ENCODE measurements around the gene CHCHD4.

Gene CHCHD4

DNA sequence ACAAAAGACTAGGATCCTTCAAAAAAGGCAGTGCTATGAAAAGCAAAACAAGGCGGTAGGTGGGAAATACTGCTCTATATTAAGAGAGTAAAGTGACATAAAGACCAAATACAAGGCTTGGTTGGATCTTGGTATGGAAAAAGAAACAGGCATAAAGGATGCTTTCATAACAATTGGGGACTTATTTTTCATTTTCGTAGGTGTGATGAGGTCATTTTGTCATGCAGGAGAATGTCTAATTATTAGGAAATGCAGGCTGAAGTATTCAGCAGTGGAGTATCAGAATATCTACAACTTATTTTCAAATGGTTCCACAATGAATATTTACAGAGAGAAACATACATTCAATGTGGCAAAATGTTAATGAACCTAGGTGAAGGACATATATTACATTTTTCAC, 44.8 kb upstream of the CHCHD4 start:
- no peaks in the 10 kb centered on the region for H3K27me3 ChIP-seq (ENCODE audit: insufficient read depth, poor library complexity, severe bottlenecking)
- H3K4me3 ChIP-seq (replicated peaks; ENCODE audit: insufficient read depth, low read length) = no peak overlapping the region
- no peak overlapping the region for H3K27ac ChIP-seq (replicated peaks)
- TF ChIP-seq, protein P1, sequence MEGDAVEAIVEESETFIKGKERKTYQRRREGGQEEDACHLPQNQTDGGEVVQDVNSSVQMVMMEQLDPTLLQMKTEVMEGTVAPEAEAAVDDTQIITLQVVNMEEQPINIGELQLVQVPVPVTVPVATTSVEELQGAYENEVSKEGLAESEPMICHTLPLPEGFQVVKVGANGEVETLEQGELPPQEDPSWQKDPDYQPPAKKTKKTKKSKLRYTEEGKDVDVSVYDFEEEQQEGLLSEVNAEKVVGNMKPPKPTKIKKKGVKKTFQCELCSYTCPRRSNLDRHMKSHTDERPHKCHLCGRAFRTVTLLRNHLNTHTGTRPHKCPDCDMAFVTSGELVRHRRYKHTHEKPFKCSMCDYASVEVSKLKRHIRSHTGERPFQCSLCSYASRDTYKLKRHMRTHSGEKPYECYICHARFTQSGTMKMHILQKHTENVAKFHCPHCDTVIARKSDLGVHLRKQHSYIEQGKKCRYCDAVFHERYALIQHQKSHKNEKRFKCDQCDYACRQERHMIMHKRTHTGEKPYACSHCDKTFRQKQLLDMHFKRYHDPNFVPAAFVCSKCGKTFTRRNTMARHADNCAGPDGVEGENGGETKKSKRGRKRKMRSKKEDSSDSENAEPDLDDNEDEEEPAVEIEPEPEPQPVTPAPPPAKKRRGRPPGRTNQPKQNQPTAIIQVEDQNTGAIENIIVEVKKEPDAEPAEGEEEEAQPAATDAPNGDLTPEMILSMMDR (IDR thresholded peaks at IDR 0.05; ENCODE audit: insufficient read depth, low read length) = no peak
- TF ChIP-seq GABPA (IDR thresholded peaks at IDR 0.05; ENCODE audit: low read depth) (no peak), SPI1 (IDR thresholded peaks at IDR 0.05; ENCODE audit: borderline replicate concordance, low read depth) (no peak), POLR2AphosphoS5 (IDR thresholded peaks at IDR 0.05; ENCODE audit: low read depth) (no peak)
- TF ChIP-seq, protein P2, sequence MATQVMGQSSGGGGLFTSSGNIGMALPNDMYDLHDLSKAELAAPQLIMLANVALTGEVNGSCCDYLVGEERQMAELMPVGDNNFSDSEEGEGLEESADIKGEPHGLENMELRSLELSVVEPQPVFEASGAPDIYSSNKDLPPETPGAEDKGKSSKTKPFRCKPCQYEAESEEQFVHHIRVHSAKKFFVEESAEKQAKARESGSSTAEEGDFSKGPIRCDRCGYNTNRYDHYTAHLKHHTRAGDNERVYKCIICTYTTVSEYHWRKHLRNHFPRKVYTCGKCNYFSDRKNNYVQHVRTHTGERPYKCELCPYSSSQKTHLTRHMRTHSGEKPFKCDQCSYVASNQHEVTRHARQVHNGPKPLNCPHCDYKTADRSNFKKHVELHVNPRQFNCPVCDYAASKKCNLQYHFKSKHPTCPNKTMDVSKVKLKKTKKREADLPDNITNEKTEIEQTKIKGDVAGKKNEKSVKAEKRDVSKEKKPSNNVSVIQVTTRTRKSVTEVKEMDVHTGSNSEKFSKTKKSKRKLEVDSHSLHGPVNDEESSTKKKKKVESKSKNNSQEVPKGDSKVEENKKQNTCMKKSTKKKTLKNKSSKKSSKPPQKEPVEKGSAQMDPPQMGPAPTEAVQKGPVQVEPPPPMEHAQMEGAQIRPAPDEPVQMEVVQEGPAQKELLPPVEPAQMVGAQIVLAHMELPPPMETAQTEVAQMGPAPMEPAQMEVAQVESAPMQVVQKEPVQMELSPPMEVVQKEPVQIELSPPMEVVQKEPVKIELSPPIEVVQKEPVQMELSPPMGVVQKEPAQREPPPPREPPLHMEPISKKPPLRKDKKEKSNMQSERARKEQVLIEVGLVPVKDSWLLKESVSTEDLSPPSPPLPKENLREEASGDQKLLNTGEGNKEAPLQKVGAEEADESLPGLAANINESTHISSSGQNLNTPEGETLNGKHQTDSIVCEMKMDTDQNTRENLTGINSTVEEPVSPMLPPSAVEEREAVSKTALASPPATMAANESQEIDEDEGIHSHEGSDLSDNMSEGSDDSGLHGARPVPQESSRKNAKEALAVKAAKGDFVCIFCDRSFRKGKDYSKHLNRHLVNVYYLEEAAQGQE (IDR thresholded peaks at IDR 0.05; ENCODE audit: insufficient replicate concordance, low read depth) = no peak
- DNase-seq (ENCODE audit: low read depth in 1 of 2, low spot score in 1 of 2) = no peak

DNA sequence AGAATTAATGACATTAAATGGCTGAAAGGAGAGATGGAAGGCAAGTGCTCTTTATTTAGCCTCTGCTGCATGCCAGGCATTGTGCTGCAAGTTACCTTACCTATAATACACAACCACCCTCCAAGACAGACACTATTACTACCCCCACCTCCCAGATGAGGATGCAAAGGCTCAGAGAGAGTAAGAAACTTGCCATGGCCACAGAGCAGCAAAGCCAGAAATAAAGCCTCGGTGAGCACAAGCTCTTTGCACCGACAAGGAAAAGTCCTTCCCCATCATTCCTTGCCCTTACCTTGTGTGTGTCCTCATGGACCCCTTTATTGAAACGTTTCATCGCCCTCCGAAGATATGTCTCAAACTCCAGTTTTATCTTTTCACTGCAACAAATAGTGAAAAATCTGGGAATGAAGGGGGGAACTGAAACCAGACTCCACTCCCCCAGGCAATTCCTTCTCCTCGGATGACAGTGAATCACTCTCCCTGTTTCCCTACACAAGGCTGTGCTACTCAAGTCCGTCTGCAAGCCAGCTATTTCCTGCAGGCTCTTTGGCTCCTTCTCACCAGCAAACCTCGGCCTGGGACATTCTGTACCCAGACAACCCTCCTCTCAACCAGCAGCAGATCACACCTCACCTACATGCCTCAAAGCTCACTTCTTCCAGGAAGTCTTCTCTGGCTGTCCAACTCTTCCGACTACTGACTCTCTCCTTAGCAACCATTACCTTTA, 42.4 kb upstream of the CHCHD4 start:
- no peak for DNase-seq (ENCODE audit: low read depth in 1 of 2, low spot score in 1 of 2)
- TF ChIP-seq, protein P1 (IDR thresholded peaks at IDR 0.05; ENCODE audit: insufficient read depth, low read length) = no peak
- TF ChIP-seq GABPA (IDR thresholded peaks at IDR 0.05; ENCODE audit: low read depth) = no peak
- no peak for TF ChIP-seq SPI1 (IDR thresholded peaks at IDR 0.05; ENCODE audit: borderline replicate concordance, low read depth)
- no peak for TF ChIP-seq POLR2AphosphoS5 (IDR thresholded peaks at IDR 0.05; ENCODE audit: low read depth)
- TF ChIP-seq, protein P2 (IDR thresholded peaks at IDR 0.05; ENCODE audit: insufficient replicate concordance, low read depth) = no peak
- H3K27ac ChIP-seq (replicated peaks) = no peak overlapping the region

DNA sequence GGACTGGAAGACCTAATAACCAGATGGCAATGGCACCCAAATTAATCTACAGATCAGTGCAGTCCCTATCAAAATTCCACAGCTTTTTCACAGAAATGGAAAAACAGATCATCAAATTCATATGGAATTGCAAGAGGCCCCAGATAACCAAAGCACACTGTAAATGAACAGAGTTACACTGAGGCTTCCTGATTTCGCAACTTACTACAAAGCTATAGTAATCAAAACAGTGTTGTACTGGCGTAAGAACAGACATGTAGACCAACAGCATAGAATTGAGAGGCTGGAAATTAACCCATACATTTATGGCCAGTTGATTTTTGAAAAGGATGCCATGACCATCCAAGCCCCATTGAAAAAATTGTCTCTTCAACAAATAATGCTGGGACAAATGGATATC, 37.5 kb upstream of the CHCHD4 start:
- TF ChIP-seq SPI1 (IDR thresholded peaks at IDR 0.05; ENCODE audit: borderline replicate concordance, low read depth) (no peak), POLR2AphosphoS5 (IDR thresholded peaks at IDR 0.05; ENCODE audit: low read depth) (no peak), GABPA (IDR thresholded peaks at IDR 0.05; ENCODE audit: low read depth) (no peak)
- TF ChIP-seq, protein P1 (IDR thresholded peaks at IDR 0.05; ENCODE audit: insufficient read depth, low read length) = no peak
- TF ChIP-seq, protein P2 (IDR thresholded peaks at IDR 0.05; ENCODE audit: insufficient replicate concordance, low read depth) = no peak
- no peaks in the 10 kb centered on the region for H3K27me3 ChIP-seq (ENCODE audit: insufficient read depth, poor library complexity, severe bottlenecking)
- H3K27ac ChIP-seq (replicated peaks) = no peak overlapping the region
- DNase-seq (ENCODE audit: low read depth in 1 of 2, low spot score in 1 of 2) = no peak
- H3K4me3 ChIP-seq (replicated peaks; ENCODE audit: insufficient read depth, low read length) = no peak overlapping the region

More for the DNA sequence above, 42.4 kb upstream of the CHCHD4 start:
- H3K4me3 ChIP-seq (replicated peaks; ENCODE audit: insufficient read depth, low read length) = no peak overlapping the region
- no peaks in the 10 kb centered on the region for H3K27me3 ChIP-seq (ENCODE audit: insufficient read depth, poor library complexity, severe bottlenecking)
